GM21717 (cell line): ENCODE results near the gene C1orf232.

ENCODE experiments used
- ATAC-seq: cut with Tn5 transposase; IDR thresholded peaks from one replicate; pipeline ENCODE4 v1.9.1; 2021; ENCODE audit warnings: mild to moderate bottlenecking, moderate library complexity; ENCODE audit not compliant: unreplicated experiment

Gene C1orf232

GRCh38 chr1:26125382-26125781 is 43.4 kb downstream of the C1orf232 start:
- no peak for ATAC-seq

GRCh38 chr1:26124418-26125331 is 44.1 kb downstream of the C1orf232 start:
- ATAC-seq: no peak

DNA sequence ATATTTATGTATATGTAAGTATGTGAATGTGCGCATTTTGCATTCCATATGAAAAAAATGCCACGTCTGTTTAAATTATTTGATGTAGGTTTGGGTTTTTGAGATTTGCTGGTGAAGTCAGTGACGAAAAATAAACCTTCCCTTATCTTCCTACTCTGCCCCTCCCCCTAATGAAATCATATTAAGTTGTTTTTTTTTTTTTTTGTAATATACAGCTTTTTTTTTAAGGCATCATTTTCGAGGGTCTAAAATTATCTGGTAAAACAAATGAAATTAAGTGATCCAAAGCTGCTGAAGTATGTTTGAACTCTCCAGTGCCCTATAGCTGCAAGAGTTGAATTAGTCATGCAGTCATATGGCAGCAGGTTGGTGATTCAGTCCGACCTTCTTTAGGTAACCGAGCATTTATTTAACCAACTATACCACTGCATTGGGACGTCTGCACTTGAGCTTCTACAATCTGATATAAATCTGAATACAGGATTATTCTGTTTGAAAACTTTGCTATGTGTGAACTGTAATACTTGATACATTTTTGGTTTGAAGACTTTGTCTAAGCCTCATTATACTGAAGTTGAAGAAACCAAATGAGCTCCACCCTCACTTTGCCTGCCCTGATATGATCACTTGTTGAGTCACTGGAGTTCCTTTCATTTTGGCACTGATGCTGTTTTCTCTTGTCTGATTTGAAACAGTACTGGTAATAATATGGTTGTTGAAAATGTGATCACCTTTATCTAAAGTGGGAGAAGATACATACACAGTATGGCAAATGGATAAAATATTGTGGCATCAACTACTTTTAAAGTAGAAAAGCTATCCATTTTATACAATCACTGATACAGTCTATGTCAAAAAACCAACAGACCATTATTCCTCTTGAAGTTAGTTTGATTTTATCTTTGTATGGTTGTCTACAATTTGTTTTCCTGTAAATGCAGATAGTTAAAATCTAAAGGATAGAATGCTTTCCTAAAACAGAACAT is 45.5 kb downstream of the C1orf232 start:
- ATAC-seq: no peak

- no peak for ATAC-seq
Observed at GRCh38 chr1:26121854-26122773, 46.6 kb downstream of the C1orf232 start.

- no peak for ATAC-seq
Observed at GRCh38 chr1:26119892-26120608, 48.7 kb downstream of the C1orf232 start.

DNA sequence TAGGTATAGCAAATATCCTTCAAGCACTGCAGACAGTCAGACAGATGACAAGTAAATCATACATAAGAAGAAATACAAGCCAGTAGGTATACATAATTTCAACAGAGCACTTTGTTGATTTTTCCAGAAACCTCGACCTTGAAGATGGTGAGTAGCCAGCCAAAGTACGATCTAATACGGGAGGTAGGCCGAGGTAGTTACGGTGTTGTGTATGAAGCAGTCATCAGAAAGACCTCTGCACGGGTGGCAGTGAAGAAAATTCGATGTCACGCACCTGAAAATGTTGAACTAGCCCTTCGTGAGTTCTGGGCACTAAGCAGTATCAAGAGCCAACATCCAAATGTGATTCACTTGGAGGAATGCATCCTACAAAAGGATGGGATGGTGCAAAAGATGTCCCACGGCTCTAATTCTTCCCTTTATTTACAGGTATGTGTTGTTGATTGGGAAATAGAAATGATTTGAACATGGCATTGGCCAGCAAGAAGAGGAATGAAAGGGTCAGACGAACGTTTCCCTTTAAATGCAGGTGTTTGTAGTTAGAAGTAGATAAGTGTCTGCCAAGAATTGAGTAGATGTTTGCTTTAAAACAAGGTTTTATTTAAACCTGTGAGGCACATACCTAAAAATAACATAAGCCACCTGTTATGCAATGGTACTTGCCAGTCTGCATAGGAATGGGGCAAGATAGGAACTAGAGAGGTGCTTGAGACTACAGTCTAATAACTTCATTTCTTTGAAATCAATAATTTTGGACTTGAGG is 54.4 kb downstream of the C1orf232 start:
- no peak for ATAC-seq
